Activated T-helper 17 cell treated with anti-CD3 and anti-CD28 coated beads, Interleukin-2, amount 50 U/mL, for 72 hours (primary cell): ENCODE measurements around the gene ZNF438. TPM values are rescaled to one million over a fixed set of nuclear protein-coding genes. Genes with fewer than 3 reads are reported as not detected.

Experiments
- ATAC-seq: fragments of 150-1000 bp; cut with Tn5 transposase; replicated peaks from 2 replicates; pipeline ENCODE4 v1.10.0; 2021; ENCODE audit warnings: mild to moderate bottlenecking, moderate library complexity
- H3K27ac Mint-ChIP-seq: one replicate; pipeline ENCODE4 v1.8.0; 2022; ENCODE audit warnings: mixed read lengths
- H3K27me3 Mint-ChIP-seq: one replicate; pipeline ENCODE4 v1.8.0; 2022; ENCODE audit warnings: mixed read lengths
- H3K36me3 Mint-ChIP-seq: one replicate; pipeline ENCODE4 v1.8.0; 2022; ENCODE audit warnings: low read depth, mild to moderate bottlenecking, mixed read lengths
- H3K4me1 Mint-ChIP-seq: one replicate; pipeline ENCODE4 v1.8.0; 2022; ENCODE audit warnings: mixed read lengths
- H3K4me3 Mint-ChIP-seq: one replicate; pipeline ENCODE4 v1.8.0; 2022; ENCODE audit warnings: mild to moderate bottlenecking, mixed read lengths
- H3K9me3 Mint-ChIP-seq: one replicate; pipeline ENCODE4 v1.8.0; 2022; ENCODE audit warnings: mixed read lengths
- total RNA-seq, 2 donors: library from RNA; stranded (reverse); gene quantifications; one replicate each; pipeline ENCODE4 v1.2.3, GENCODE V29; 2022

Gene ZNF438
- 1 to 10 TPM; 5.1 to 6.2 TPM for total RNA-seq

- H3K27me3 Mint-ChIP-seq = no peaks in the 10 kb centered on the region
- ATAC-seq = peak; percentile 89
- peaks cover 5% of the 10 kb centered on the region for H3K4me1 Mint-ChIP-seq
- peaks cover 6% of the 10 kb centered on the region for H3K36me3 Mint-ChIP-seq
- H3K27ac Mint-ChIP-seq = peak within 1 kb of the TSS; percentile 95
- H3K4me3 Mint-ChIP-seq = peak within 1 kb of the TSS; percentile 85
- no peaks in the 10 kb centered on the region for H3K9me3 Mint-ChIP-seq
Observed at GRCh38 chr10:31031558-31032257, at the start of gene ZNF438. Gene ZNF438, minus strand, starts transcription at chr10:31031865. Its CDS starts 154,831 bp downstream, at chr10:30877034.

DNA sequence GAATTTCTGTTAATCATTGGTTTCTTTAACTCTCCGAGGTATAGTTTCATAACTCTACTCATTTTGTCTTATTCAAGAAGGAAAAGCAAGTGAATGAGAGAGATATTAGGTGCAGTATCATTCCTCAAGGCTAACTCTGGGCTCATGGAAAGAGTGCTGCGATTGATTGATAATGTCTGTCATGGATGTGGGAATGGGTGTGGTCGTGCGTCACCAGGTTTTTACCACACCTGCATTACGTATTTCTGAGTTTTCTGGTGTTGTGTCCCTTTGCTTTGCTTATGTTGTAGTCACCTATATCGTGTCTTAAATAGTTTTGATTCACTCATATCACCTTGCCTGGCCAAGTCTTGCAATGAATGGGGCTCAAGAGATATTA is 44.9 kb upstream of the ZNF438 start:
- Mint-ChIP-seq H3K27ac (no peak overlapping the region), H3K9me3 (no peaks in the 10 kb centered on the region), H3K36me3 (no peaks in the 10 kb centered on the region), H3K4me3 (no peak overlapping the region), H3K4me1 (no peaks in the 10 kb centered on the region), H3K27me3 (peaks cover 21% of the 10 kb centered on the region)
- no peak for ATAC-seq

GRCh38 chr10:31075881-31076609 is 44.4 kb upstream of the ZNF438 start:
- Mint-ChIP-seq H3K4me1 (no peaks in the 10 kb centered on the region), H3K9me3 (no peaks in the 10 kb centered on the region)

DNA sequence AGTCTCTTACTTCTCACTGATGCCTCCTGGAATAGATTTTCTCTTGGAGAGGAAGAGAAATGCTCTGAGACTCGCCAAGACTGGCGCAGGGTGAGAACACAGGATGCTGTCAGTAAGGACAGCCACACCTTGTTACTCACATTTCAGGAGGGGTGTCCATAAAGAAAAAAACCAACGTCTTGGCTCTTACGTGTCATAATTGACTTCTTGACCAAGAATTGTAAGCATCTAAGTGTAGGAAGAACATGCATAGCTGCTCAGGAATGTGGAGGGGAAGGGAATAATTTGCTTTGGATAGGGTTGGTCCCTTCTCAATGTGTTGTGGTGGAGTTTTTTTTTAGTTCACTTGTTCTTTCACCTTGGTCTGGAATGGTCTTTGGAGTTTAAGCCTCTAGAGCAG is 43.8 kb upstream of the ZNF438 start:
- no peaks in the 10 kb centered on the region for H3K9me3 Mint-ChIP-seq
- H3K36me3 Mint-ChIP-seq = no peaks in the 10 kb centered on the region
- no peak overlapping the region for H3K4me3 Mint-ChIP-seq
- no peak for ATAC-seq
- no peak overlapping the region for H3K27ac Mint-ChIP-seq
- H3K27me3 Mint-ChIP-seq = peaks cover 27% of the 10 kb centered on the region
- H3K4me1 Mint-ChIP-seq = no peaks in the 10 kb centered on the region

More at GRCh38 chr10:31075881-31076609, 44.4 kb upstream of the ZNF438 start:
- Mint-ChIP-seq H3K4me3 (no peak overlapping the region), H3K27ac (no peak overlapping the region), H3K27me3 (peaks cover 24% of the 10 kb centered on the region), H3K36me3 (no peaks in the 10 kb centered on the region)
- ATAC-seq = no peak

DNA sequence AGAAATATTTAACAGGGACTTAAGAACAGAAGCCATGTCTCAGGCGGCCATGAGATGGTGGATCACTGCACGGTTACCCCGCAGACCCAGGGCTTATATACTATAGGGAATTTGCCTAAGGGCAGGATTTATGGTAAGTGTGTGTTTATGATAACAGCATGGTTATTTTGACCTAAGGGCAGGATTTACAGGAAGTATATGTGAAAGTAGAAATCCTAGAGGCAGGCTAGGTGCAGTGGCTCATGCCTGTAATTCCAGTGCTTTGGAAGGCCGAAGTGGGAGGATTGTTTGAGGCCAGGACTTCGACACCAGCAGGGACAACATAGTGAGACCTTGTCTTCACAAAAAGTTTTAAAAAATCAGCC is 43.0 kb upstream of the ZNF438 start:
- H3K36me3 Mint-ChIP-seq = no peaks in the 10 kb centered on the region
- no peaks in the 10 kb centered on the region for H3K9me3 Mint-ChIP-seq
- no peak for ATAC-seq
- no peaks in the 10 kb centered on the region for H3K4me1 Mint-ChIP-seq
- no peak overlapping the region for H3K4me3 Mint-ChIP-seq
- H3K27ac Mint-ChIP-seq = peak overlapping the region; percentile 13
- peaks cover 33% of the 10 kb centered on the region for H3K27me3 Mint-ChIP-seq

DNA sequence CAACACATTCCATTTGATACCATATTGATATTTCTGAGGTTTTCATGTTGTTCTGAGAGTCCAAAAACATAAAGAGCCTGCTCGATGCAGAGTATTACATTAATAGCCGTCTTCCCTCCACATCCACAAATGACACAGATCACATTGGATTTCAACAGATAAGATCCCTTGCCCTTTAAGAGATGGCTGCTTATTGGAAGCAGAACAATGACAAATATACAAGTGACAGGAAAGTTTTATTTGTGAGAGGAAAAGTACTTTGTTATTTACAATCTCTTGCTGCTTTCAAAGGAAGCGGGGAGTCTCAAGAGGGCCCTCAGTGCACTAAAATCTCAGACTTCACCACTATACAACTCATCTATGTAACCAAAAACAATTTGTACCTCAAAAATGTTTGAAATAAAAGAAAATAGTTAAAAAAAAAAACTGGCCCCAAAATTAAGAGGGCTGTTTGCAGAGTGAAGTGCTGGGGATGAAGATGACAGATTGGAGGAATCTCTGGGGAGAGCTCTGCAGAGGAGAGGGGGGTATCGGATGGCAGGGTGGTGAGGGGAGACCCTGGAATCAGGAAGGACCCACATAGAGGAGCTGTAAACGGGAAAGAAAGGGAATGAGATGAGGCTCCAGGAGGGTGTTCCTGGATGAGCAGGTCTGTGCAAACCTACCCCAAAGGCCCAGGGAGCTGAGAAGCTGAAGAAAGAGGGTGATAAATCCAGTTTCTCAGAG is 42.5 kb upstream of the ZNF438 start:
- no peak for ATAC-seq
- no peaks in the 10 kb centered on the region for H3K4me1 Mint-ChIP-seq
- no peak overlapping the region for H3K4me3 Mint-ChIP-seq
- H3K9me3 Mint-ChIP-seq = no peaks in the 10 kb centered on the region
- peak overlapping the region; percentile 13 for H3K27ac Mint-ChIP-seq
- no peaks in the 10 kb centered on the region for H3K36me3 Mint-ChIP-seq
- peaks cover 37% of the 10 kb centered on the region for H3K27me3 Mint-ChIP-seq

GRCh38 chr10:31073211-31073610 is 41.5 kb upstream of the ZNF438 start:
- no peaks in the 10 kb centered on the region for H3K36me3 Mint-ChIP-seq
- H3K4me1 Mint-ChIP-seq = no peaks in the 10 kb centered on the region
- ATAC-seq = no peak
- H3K4me3 Mint-ChIP-seq = no peak overlapping the region
- no peak overlapping the region for H3K27ac Mint-ChIP-seq
- H3K9me3 Mint-ChIP-seq = no peaks in the 10 kb centered on the region
- H3K27me3 Mint-ChIP-seq = peaks cover 44% of the 10 kb centered on the region

DNA sequence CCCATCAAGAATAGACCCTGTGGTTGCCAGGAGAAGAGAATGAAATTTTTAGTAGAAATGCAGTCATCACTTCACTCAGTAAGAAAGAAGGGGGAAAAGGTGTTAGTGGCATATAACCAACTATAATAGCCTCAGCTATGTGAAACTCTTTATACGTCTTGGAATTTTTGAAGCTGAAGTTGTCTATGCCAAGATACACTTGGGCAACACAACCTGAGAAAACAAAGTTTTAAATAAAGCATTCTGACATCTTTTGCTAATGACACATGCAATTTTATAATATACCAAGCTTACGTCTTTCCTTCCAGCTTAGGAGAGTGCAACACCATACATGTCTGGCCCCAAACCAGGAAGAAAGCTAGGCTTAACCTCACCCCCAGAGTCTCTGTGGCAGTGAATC is 40.8 kb upstream of the ZNF438 start:
- Mint-ChIP-seq H3K27me3 (peaks cover 49% of the 10 kb centered on the region), H3K4me3 (no peak overlapping the region), H3K27ac (no peak overlapping the region), H3K4me1 (no peaks in the 10 kb centered on the region), H3K9me3 (no peaks in the 10 kb centered on the region), H3K36me3 (no peaks in the 10 kb centered on the region)
- no peak for ATAC-seq

- Mint-ChIP-seq H3K9me3 (no peaks in the 10 kb centered on the region), H3K27ac (no peak overlapping the region), H3K27me3 (peaks cover 49% of the 10 kb centered on the region), H3K36me3 (no peaks in the 10 kb centered on the region), H3K4me3 (no peak overlapping the region), H3K4me1 (no peaks in the 10 kb centered on the region)
- ATAC-seq = no peak
Observed at GRCh38 chr10:31071232-31072005, 39.8 kb upstream of the ZNF438 start.

DNA sequence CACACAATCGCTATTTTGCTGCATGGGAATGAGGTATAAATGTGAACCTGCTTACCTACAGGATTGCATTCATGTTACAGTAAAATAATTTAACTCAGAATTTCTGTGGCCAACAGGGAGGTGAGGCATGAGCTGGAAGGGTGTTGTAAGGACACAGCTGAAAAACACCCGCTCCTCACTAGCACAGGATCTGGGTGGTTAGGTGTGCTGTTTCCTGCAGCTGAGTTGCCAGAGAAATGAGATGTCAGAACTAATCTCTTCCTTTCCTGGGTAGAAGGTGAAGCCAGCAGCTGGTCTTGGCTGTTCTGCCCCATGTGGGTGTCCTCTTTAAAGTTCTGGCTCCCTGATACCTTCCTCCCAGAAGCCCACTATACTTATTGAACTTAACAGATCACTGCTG is 39.0 kb upstream of the ZNF438 start:
- no peaks in the 10 kb centered on the region for H3K9me3 Mint-ChIP-seq
- no peaks in the 10 kb centered on the region for H3K36me3 Mint-ChIP-seq
- ATAC-seq = no peak
- H3K27me3 Mint-ChIP-seq = peaks cover 49% of the 10 kb centered on the region
- H3K4me3 Mint-ChIP-seq = no peak overlapping the region
- H3K27ac Mint-ChIP-seq = no peak overlapping the region
- no peaks in the 10 kb centered on the region for H3K4me1 Mint-ChIP-seq

GRCh38 chr10:31070025-31070424 is 38.4 kb upstream of the ZNF438 start:
- peaks cover 55% of the 10 kb centered on the region for H3K27me3 Mint-ChIP-seq
- ATAC-seq = no peak
- no peak overlapping the region for H3K27ac Mint-ChIP-seq
- no peaks in the 10 kb centered on the region for H3K4me1 Mint-ChIP-seq
- no peak overlapping the region for H3K4me3 Mint-ChIP-seq
- no peaks in the 10 kb centered on the region for H3K36me3 Mint-ChIP-seq
- no peaks in the 10 kb centered on the region for H3K9me3 Mint-ChIP-seq

- ATAC-seq = no peak
- Mint-ChIP-seq H3K27ac (no peak overlapping the region), H3K36me3 (no peaks in the 10 kb centered on the region), H3K9me3 (no peaks in the 10 kb centered on the region), H3K4me1 (no peaks in the 10 kb centered on the region), H3K27me3 (peaks cover 60% of the 10 kb centered on the region), H3K4me3 (no peak overlapping the region)
Observed at GRCh38 chr10:31069411-31069810, 37.7 kb upstream of the ZNF438 start.

DNA sequence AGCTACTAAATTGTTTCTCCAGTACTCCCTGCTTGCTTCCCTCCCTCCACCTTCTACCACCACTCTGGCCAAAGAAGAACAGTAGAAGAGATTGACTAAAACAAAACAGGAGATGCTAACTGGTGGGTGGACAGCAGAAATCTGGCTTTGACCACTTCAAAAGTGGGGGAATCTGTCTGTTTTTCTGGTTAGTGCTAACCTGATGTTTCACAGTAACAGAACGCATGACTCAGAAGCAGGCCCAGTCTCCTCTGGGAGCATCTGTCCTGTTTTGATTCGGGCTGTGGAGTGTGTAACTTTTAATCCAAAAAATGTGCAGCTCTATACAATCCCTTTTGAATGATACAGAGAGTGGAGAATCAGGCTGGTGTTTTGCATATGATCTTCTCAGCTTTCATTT is 32.7 kb upstream of the ZNF438 start:
- Mint-ChIP-seq H3K36me3 (no peaks in the 10 kb centered on the region), H3K27me3 (peaks cover 36% of the 10 kb centered on the region), H3K27ac (no peak overlapping the region), H3K9me3 (no peaks in the 10 kb centered on the region), H3K4me1 (no peaks in the 10 kb centered on the region), H3K4me3 (no peak overlapping the region)
- ATAC-seq = no peak

DNA sequence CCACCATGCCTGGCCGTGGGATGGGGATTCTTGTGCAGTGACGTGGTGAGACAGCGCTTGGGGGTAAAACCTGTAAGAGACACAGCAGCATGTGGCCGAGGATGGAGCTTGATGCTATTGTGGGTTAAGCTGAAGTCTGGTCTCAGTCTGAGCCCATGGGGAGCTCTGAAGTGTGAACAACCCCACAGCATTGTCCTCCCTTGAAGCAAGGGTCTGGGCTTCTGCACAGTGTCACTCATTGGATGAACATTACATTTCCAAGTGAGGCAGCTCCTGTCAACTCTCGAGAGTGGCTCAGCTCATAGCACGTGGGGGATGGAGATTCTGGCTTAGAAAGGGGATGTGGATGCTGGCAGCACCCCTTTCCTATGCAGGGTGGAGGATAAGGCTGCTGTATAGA is 32.2 kb upstream of the ZNF438 start:
- H3K9me3 Mint-ChIP-seq = no peaks in the 10 kb centered on the region
- peaks cover 31% of the 10 kb centered on the region for H3K27me3 Mint-ChIP-seq
- H3K4me1 Mint-ChIP-seq = no peaks in the 10 kb centered on the region
- H3K27ac Mint-ChIP-seq = no peak overlapping the region
- no peak overlapping the region for H3K4me3 Mint-ChIP-seq
- no peak for ATAC-seq
- H3K36me3 Mint-ChIP-seq = no peaks in the 10 kb centered on the region
